ENCODE data around the gene KCNN3. TPM values are rescaled to one million over a fixed set of nuclear protein-coding genes. Genes with fewer than 3 reads are reported as not detected.

The KCNN3 gene
- total RNA-seq, 1 donor from 2014 or later: under 0.01 TPM

GRCh38 chr1:154888757-154889156 lies 18.7 kb upstream of the KCNN3 start:
- H3K4me3 ChIP-seq (ENCODE audit: low read depth, low read length): no peak overlapping the region
- no peak for DNase-seq (ENCODE audit: low read depth)
- TF ChIP-seq, protein P1, sequence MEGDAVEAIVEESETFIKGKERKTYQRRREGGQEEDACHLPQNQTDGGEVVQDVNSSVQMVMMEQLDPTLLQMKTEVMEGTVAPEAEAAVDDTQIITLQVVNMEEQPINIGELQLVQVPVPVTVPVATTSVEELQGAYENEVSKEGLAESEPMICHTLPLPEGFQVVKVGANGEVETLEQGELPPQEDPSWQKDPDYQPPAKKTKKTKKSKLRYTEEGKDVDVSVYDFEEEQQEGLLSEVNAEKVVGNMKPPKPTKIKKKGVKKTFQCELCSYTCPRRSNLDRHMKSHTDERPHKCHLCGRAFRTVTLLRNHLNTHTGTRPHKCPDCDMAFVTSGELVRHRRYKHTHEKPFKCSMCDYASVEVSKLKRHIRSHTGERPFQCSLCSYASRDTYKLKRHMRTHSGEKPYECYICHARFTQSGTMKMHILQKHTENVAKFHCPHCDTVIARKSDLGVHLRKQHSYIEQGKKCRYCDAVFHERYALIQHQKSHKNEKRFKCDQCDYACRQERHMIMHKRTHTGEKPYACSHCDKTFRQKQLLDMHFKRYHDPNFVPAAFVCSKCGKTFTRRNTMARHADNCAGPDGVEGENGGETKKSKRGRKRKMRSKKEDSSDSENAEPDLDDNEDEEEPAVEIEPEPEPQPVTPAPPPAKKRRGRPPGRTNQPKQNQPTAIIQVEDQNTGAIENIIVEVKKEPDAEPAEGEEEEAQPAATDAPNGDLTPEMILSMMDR (conservative IDR thresholded peaks at IDR 0.05; ENCODE audit: low read depth, low read length): no peak

- TF ChIP-seq, protein P1 (conservative IDR thresholded peaks at IDR 0.05; ENCODE audit: low read depth, low read length): no peak
- H3K4me3 ChIP-seq (ENCODE audit: low read depth, low read length): no peak overlapping the region
- no peak for DNase-seq (ENCODE audit: low read depth)
Measured at GRCh38 chr1:154886281-154887015, 16.4 kb upstream of the KCNN3 start.

DNA sequence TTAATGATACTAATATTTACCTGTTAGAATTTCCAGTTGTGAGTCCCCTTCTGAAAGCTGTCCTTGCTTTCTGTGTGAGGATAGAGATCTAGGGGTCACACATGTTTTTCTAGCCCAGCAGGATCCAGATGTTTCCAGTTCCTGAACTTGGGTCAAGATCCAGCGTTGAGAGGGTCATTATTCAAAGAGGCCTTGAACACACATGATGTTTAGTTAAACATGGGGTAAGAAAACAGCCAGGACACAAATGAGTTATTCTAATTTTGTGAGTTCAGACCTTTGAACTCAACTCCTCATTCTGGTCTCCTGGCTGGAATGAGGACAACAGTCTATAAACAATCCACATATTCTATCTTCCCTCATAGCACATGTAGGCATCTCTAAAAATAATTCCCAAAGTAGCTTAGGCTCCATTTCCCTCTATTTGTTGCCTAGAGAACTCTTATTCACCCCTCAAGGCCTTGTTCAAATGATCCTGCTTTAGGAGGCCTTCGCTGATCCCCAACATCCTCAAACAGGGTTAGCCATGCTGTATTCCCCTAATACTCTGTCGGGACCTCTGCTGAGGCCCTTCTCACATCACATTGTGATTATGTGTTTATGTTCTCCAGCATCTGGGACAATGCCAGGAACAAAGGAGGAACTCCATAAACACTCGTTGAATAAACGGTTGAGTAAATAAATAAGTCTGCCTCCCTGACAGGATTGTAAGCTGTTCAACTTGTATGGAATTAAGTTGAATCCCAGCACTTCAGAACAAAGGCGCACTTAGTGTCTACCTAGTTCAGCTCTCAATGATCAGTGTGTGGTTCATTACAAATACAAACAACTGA lies 15.0 kb upstream of the KCNN3 start:
- H3K4me3 ChIP-seq (ENCODE audit: low read depth, low read length): no peak overlapping the region
- TF ChIP-seq, protein P1 (conservative IDR thresholded peaks at IDR 0.05; ENCODE audit: low read depth, low read length): no peak
- DNase-seq (ENCODE audit: low read depth): no peak

- DNase-seq (ENCODE audit: low read depth): no peak
Measured at GRCh38 chr1:154883919-154884868, 14.1 kb upstream of the KCNN3 start.

GRCh38 chr1:154881820-154882535 lies 11.9 kb upstream of the KCNN3 start:
- TF ChIP-seq, protein P1 (conservative IDR thresholded peaks at IDR 0.05; ENCODE audit: low read depth, low read length): no peak
- H3K4me3 ChIP-seq (ENCODE audit: low read depth, low read length): no peak overlapping the region
- no peak for DNase-seq (ENCODE audit: low read depth)

More at GRCh38 chr1:154883919-154884868, 14.1 kb upstream of the KCNN3 start:
- no peak overlapping the region for H3K4me3 ChIP-seq (ENCODE audit: low read depth, low read length)
- TF ChIP-seq, protein P1 (conservative IDR thresholded peaks at IDR 0.05; ENCODE audit: low read depth, low read length): no peak

DNA sequence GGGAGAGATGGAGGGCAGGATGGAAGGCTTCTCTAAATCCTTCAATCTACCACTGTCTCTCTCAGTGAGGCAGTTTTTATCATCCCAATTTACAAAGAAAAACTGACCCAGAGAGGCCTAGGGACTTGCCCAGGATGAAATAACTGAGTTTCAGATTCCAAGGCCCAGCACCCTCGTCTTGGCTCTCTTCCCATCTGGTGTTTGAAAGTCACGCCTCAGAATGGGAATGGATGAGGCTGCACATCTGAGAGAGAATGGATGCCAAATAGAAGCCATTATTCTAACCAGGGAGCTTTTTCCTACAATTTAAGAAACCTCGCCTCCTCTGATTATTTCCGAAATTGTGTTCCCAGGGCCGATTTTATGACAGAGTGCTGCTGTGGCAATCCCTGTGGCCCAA lies 10.6 kb upstream of the KCNN3 start:
- no peak for DNase-seq (ENCODE audit: low read depth)
- H3K4me3 ChIP-seq (ENCODE audit: low read depth, low read length): no peak overlapping the region
- TF ChIP-seq, protein P1 (conservative IDR thresholded peaks at IDR 0.05; ENCODE audit: low read depth, low read length): no peak
